Measurements from ENCODE around the gene RNASEH2C. TPM values are rescaled to one million over a fixed set of nuclear protein-coding genes. Genes with fewer than 3 reads are reported as not detected.
"Not testable (repeated sequence)": the region's sequence is repeated elsewhere in the genome, so short reads cannot be mapped to it uniquely, and the experiment has no call there.

The RNASEH2C gene
- total RNA-seq, 1 experiment from 2014 or later, result 96.2 TPM

GRCh38 chr11:65706303-65706763 lies 14.3 kb downstream of the RNASEH2C start:
- CTCF ChIA-PET; H3K36me3 ChIP-seq (ENCODE audit: low read depth, low read length); H3K4me3 ChIP-seq (ENCODE audit: low read length); H3K27me3 ChIP-seq (ENCODE audit: low read length); H3K4me2 ChIP-seq (ENCODE audit: low read length); H3K4me1 ChIP-seq (ENCODE audit: insufficient read depth, low read length); BruUV-seq (replicated peaks); POLR2A ChIA-PET (ENCODE audit: unreplicated experiment); H4K20me1 ChIP-seq (ENCODE audit: low read length); H3K9me2 ChIP-seq (replicated peaks; ENCODE audit: low read length); H3K9ac ChIP-seq (ENCODE audit: low read length); H3K79me2 ChIP-seq (ENCODE audit: low read length); H3K27ac ChIP-seq (ENCODE audit: low read length); H3F3A ChIP-seq (ENCODE audit: low read length, unreplicated experiment); H3K9me3 ChIP-seq (ENCODE audit: low read length): not testable (repeated sequence)
- peak; percentile 43; the same call in 1 of the 2 replicates for ATAC-seq
- intact Hi-C loops (cut with micrococcal nuclease), result loop anchor here (1.0 kb wide), 1 partner anchor 112 kb away; no protein-coding TSS in a partner anchor
- TF ChIP-seq CTCF (conservative IDR thresholded peaks at IDR 0.05; ENCODE audit: low read depth, low read length), result peak; percentile 51; the same call in 1 of the 2 replicates
- peak overlapping the region; percentile 52; the same call in 1 of the 2 replicates for H2AFZ ChIP-seq (ENCODE audit: low read length)
- peak; percentile 58 for DNase-seq

GRCh38 chr11:65703846-65704245 lies 16.8 kb downstream of the RNASEH2C start:
- ATAC-seq (no peak), DNase-seq (no peak)
- Histone ChIP-seq H3K9me3 (ENCODE audit: low read length) (no peaks in the 10 kb centered on the region; the same call in 1 of the 2 replicates), H3K4me2 (ENCODE audit: low read length) (no peak overlapping the region), H3K27me3 (ENCODE audit: low read length) (peaks cover 9% of the 10 kb centered on the region; the same call in 1 of the 2 replicates), H3K4me1 (ENCODE audit: insufficient read depth, low read length) (no peaks in the 10 kb centered on the region), H3F3A (ENCODE audit: low read length, unreplicated experiment) (no peaks in the 10 kb centered on the region), H2AFZ (ENCODE audit: low read length) (no peak overlapping the region), H4K20me1 (ENCODE audit: low read length) (no peaks in the 10 kb centered on the region), H3K4me3 (ENCODE audit: low read length) (no peak overlapping the region), H3K36me3 (ENCODE audit: low read depth, low read length) (no peaks in the 10 kb centered on the region), H3K27ac (ENCODE audit: low read length) (no peak overlapping the region), H3K9ac (ENCODE audit: low read length) (no peak overlapping the region), H3K79me2 (ENCODE audit: low read length) (no peaks in the 10 kb centered on the region), H3K9me2 (replicated peaks; ENCODE audit: low read length) (no peaks in the 10 kb centered on the region)
- intact Hi-C loops (cut with micrococcal nuclease), result no loop called here
- BruUV-seq (replicated peaks), result no TSS peak
- ChIA-PET POLR2A (ENCODE audit: unreplicated experiment) (no interaction called here), CTCF (interaction anchor here (0.6 kb wide), 2 partner anchors 9 to 144 kb away, joined by 3 read pairs; no protein-coding TSS in a partner anchor)
- no peak for TF ChIP-seq CTCF (conservative IDR thresholded peaks at IDR 0.05; ENCODE audit: low read depth, low read length)
- TF ChIP-seq EZH2 (IDR thresholded peaks at IDR 0.05; ENCODE audit: low read length, unreplicated experiment), result no peak
- TF ChIP-seq EZH2phosphoT487 (IDR thresholded peaks at IDR 0.05; ENCODE audit: borderline replicate concordance, low read length), result no peak

- no TSS peak for BruUV-seq (replicated peaks)
- Histone ChIP-seq H3K4me2 (ENCODE audit: low read length) (no peak overlapping the region), H3K36me3 (ENCODE audit: low read depth, low read length) (no peaks in the 10 kb centered on the region), H3K27ac (ENCODE audit: low read length) (no peak overlapping the region), H4K20me1 (ENCODE audit: low read length) (no peaks in the 10 kb centered on the region), H3K9ac (ENCODE audit: low read length) (no peak overlapping the region), H3K4me1 (ENCODE audit: insufficient read depth, low read length) (no peaks in the 10 kb centered on the region), H3F3A (ENCODE audit: low read length, unreplicated experiment) (no peaks in the 10 kb centered on the region), H3K9me2 (replicated peaks; ENCODE audit: low read length) (no peaks in the 10 kb centered on the region), H3K9me3 (ENCODE audit: low read length) (no peaks in the 10 kb centered on the region), H3K79me2 (ENCODE audit: low read length) (no peaks in the 10 kb centered on the region), H3K27me3 (ENCODE audit: low read length) (peaks cover 9% of the 10 kb centered on the region; the same call in 1 of the 2 replicates), H2AFZ (ENCODE audit: low read length) (no peak overlapping the region), H3K4me3 (ENCODE audit: low read length) (no peak overlapping the region)
- intact Hi-C loops (cut with micrococcal nuclease), result no loop called here
- TF ChIP-seq EZH2phosphoT487 (IDR thresholded peaks at IDR 0.05; ENCODE audit: borderline replicate concordance, low read length) (no peak), CTCF (conservative IDR thresholded peaks at IDR 0.05; ENCODE audit: low read depth, low read length) (no peak), EZH2 (IDR thresholded peaks at IDR 0.05; ENCODE audit: low read length, unreplicated experiment) (no peak)
- ATAC-seq (no peak), DNase-seq (no peak)
- CTCF ChIA-PET, result no interaction called here
- POLR2A ChIA-PET (ENCODE audit: unreplicated experiment), result no interaction called here
Measured at GRCh38 chr11:65701686-65702085, 18.9 kb downstream of the RNASEH2C start.

Measured in PC-3 (cell line).